ENCODE results near the gene PLOD2. TPM values are rescaled to one million over a fixed set of nuclear protein-coding genes. Genes with fewer than 3 reads are reported as not detected.

The PLOD2 gene
- total and polyA plus RNA-seq, 2 of the 4 experiments (the other 2 are of a cell fraction), result 84.0 to 117 TPM

DNA sequence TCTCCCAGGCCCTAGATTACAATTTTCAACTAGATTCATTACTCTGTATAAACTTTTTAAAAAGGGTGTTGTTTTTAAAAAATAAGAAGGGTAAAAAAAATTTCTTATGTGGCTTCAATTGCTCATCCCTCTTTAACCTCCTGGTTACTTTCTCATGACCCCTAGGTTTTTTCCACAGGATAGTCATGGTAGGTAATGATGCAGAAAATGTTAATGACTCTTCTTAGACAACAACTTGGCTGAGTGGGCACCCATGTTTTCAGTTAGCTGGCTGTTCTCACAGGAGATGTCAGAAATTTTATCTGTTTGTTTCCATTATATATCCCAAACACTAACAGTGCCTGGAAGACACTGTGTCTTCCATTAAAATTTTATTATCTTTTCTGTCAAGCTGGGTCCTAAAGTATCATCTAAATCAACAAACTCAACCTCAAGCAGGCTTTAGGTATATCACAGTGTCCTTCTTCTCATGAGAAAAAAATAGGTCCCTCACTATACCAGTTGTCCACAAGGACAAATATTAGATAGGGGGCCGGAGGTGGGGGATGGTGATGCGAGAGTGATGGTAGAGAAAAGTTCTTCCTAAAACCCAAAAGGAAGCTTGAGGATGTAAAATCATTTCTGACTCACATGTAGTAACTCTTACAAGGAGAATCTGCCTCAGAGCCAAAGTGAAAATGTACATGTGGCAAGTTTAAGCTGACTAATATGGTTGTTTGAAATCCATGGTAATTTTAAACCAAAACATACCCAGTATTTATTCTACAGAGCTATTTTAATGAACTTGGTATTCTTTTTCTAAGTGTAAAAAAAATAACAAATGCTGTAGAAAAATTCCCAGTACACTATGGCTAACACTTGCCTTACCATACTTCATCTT is 43.3 kb downstream of the PLOD2 start (continued):
- TF ChIP-seq, protein P1, sequence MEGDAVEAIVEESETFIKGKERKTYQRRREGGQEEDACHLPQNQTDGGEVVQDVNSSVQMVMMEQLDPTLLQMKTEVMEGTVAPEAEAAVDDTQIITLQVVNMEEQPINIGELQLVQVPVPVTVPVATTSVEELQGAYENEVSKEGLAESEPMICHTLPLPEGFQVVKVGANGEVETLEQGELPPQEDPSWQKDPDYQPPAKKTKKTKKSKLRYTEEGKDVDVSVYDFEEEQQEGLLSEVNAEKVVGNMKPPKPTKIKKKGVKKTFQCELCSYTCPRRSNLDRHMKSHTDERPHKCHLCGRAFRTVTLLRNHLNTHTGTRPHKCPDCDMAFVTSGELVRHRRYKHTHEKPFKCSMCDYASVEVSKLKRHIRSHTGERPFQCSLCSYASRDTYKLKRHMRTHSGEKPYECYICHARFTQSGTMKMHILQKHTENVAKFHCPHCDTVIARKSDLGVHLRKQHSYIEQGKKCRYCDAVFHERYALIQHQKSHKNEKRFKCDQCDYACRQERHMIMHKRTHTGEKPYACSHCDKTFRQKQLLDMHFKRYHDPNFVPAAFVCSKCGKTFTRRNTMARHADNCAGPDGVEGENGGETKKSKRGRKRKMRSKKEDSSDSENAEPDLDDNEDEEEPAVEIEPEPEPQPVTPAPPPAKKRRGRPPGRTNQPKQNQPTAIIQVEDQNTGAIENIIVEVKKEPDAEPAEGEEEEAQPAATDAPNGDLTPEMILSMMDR (conservative IDR thresholded peaks at IDR 0.05; ENCODE audit: low read depth, low read length), result no peak
- no peak for TF ChIP-seq MAZ (IDR thresholded peaks at IDR 0.05; ENCODE audit: borderline replicate concordance, low read depth, low read length)

DNA sequence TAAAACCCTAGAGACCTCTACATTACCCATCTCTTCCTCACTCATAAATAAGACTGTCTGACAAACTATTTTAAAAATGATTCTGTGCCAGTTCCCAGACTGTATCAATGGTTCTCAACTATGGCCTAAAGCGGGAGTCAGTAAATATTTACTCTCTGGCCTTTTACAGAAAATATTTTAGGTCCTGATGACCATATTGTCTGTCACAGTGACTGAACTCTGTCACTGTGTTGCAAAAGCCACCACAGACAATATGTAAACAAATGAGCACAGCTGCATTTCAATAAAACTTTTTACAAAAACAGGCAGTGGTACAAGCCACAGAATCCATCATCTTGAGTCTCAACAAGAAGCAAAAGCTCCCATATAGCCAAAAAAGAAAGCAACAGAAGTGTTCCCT is 45.4 kb downstream of the PLOD2 start:
- Histone ChIP-seq H3K27me3 (ENCODE audit: control insufficient read depth, insufficient read depth, low read length) (no peaks in the 10 kb centered on the region), H4K5ac (ENCODE audit: low read depth, low read length) (no peak overlapping the region), H3K14ac (replicated peaks; ENCODE audit: low read depth, low read length) (no peak overlapping the region), H4K91ac (ENCODE audit: insufficient read depth, low read depth, low read length) (no peak overlapping the region), H4K8ac (ENCODE audit: low read depth in 2 of 2, low read length in 2 of 2) (no peak overlapping the region), H3K18ac (ENCODE audit: low read depth, low read length) (no peak overlapping the region), H2AK9ac (replicated peaks; ENCODE audit: low read depth, low read length, poor library complexity) (no peak overlapping the region), H3K36me3 (ENCODE audit: control insufficient read depth, insufficient read depth, low read length) (peaks cover 11% of the 10 kb centered on the region), H2BK120ac (ENCODE audit: low read depth, low read length) (no peak overlapping the region), H3K4me1 (ENCODE audit: control insufficient read depth, insufficient read depth, low read length) (peaks cover 6% of the 10 kb centered on the region), H2AK5ac (ENCODE audit: low read depth, low read length) (no peak overlapping the region), H3K9me1 (ENCODE audit: insufficient read depth, low read length) (peaks cover 4% of the 10 kb centered on the region), H3K56ac (ENCODE audit: extremely low read depth, insufficient read depth, low read length) (no peak overlapping the region), H3K9ac (ENCODE audit: low read depth, low read length) (no peak overlapping the region), H4K20me1 (ENCODE audit: insufficient read depth, low read length) (no peaks in the 10 kb centered on the region), H2AFZ (replicated peaks; ENCODE audit: low read length, poor library complexity) (no peak overlapping the region), H3K4ac (ENCODE audit: low read depth, low read length) (no peak overlapping the region), H3K9me3 (ENCODE audit: control insufficient read depth, insufficient read depth, low read length) (0 out of 2 replicates have a peak, but pooled peaks cover 4% of the 10 kb centered on the region), H3K27ac (ENCODE audit: insufficient read depth, low read length) (no peak overlapping the region), H2BK15ac (ENCODE audit: low read depth, low read length) (no peak overlapping the region), H3K4me3 (ENCODE audit: insufficient read depth, low read depth, low read length) (no peak overlapping the region), H3K79me1 (ENCODE audit: low read depth in 1 of 2, low read length in 2 of 2) (peaks cover 12 to 28% of the 10 kb centered on the region in 2 experiments), H3K4me2 (ENCODE audit: low read depth, low read length) (no peak overlapping the region), H3K23ac (ENCODE audit: low read depth, low read length) (no peak overlapping the region), H2BK5ac (ENCODE audit: low read depth, low read length, poor library complexity, severe bottlenecking) (peak overlapping the region; percentile 24), H2BK20ac (ENCODE audit: low read depth, low read length) (no peak overlapping the region)
- ChIA-PET POLR2A (ENCODE audit: unreplicated experiment) (no interaction called here), CTCF (interaction anchor here (0.5 to 1.0 kb wide), 2 partner anchors 11 to 345 kb away, joined by 3 to 4 read pairs; no protein-coding TSS in a partner anchor)
- in situ Hi-C loops (cut with MboI; ENCODE audit: low sequenced_read_pairs) (no loop called here), dilution Hi-C loops (cut with HindIII; ENCODE audit: low sequenced_read_pairs, unreplicated experiment) (no loop called here), intact Hi-C loops (cut with micrococcal nuclease) (no loop called here)
- WGBS, 2 experiments (ENCODE audit: extremely low coverage in 2 of 2, insufficient read length in 1 of 2), result no CpG with 5 or more reads among the region's 1 CpG
- DNase-seq, result no peak
- ATAC-seq (ENCODE audit: low read depth), result no peak
- no TSS peak for BruUV-seq (replicated peaks)
- TF ChIP-seq MAZ (IDR thresholded peaks at IDR 0.05; ENCODE audit: borderline replicate concordance, low read depth, low read length) (no peak), RCOR1 (IDR thresholded peaks at IDR 0.05; ENCODE audit: insufficient replicate concordance, low read length) (no peak), ELK1 (IDR thresholded peaks at IDR 0.05; ENCODE audit: borderline replicate concordance, low read depth, low read length) (no peak), SMC3 (IDR thresholded peaks at IDR 0.05; ENCODE audit: low read depth, low read length) (no peak), BHLHE40 (IDR thresholded peaks at IDR 0.05; ENCODE audit: low read depth, low read length) (no peak), MXI1 (IDR thresholded peaks at IDR 0.05; ENCODE audit: borderline replicate concordance, low read depth, low read length) (no peak), MAFK (IDR thresholded peaks at IDR 0.05; ENCODE audit: low read depth, low read length) (no peak), CEBPB (IDR thresholded peaks at IDR 0.05; ENCODE audit: low read depth, low read length) (no peak), POLR2A (IDR thresholded peaks at IDR 0.05; ENCODE audit: low read depth, low read length) (no peak), CHD1 (IDR thresholded peaks at IDR 0.05; ENCODE audit: low read depth, low read length) (no peak), USF2 (IDR thresholded peaks at IDR 0.05; ENCODE audit: low read depth, low read length) (no peak)

Measured in IMR-90 (cell line).